ENCODE measurements around the gene DBNDD1. TPM values are rescaled to one million over a fixed set of nuclear protein-coding genes. Genes with fewer than 3 reads are reported as not detected.

The DBNDD1 gene
- total RNA-seq, 1 donor from 2014 or later: 7.0 TPM

GRCh38 chr16:90033387-90033786 is 14.1 kb upstream of the DBNDD1 start:
- intact Hi-C loops (cut with DNase I): no loop called here
- no peak for TF ChIP-seq CTCF (IDR thresholded peaks at IDR 0.05)
- no peak overlapping the region for H3K27ac ChIP-seq
- ATAC-seq (no peak), DNase-seq (no peak)
- peaks cover 26% of the 10 kb centered on the region for H3K36me3 ChIP-seq
- no peaks in the 10 kb centered on the region for H3K4me1 ChIP-seq
- no peaks in the 10 kb centered on the region for H3K27me3 ChIP-seq
- no peak overlapping the region for H3K4me3 ChIP-seq
- no peaks in the 10 kb centered on the region for H3K9me3 ChIP-seq

GRCh38 chr16:90032674-90033331 is 13.5 kb upstream of the DBNDD1 start:
- H3K27me3 ChIP-seq: no peaks in the 10 kb centered on the region
- no peak for DNase-seq
- intact Hi-C loops (cut with DNase I): no loop called here
- peak; percentile 5 for ATAC-seq
- H3K27ac ChIP-seq: no peak overlapping the region
- no peak for TF ChIP-seq CTCF (IDR thresholded peaks at IDR 0.05)
- H3K9me3 ChIP-seq: no peaks in the 10 kb centered on the region
- H3K36me3 ChIP-seq: peaks cover 20% of the 10 kb centered on the region
- H3K4me1 ChIP-seq: no peaks in the 10 kb centered on the region
- no peak overlapping the region for H3K4me3 ChIP-seq

- ATAC-seq: peak; percentile 54
These were observed 12.8 kb upstream of the DBNDD1 start for GRCh38 chr16:90031931-90032673.

GRCh38 chr16:90031186-90031930 is 12.1 kb upstream of the DBNDD1 start:
- H3K36me3 ChIP-seq: peaks cover 6% of the 10 kb centered on the region
- H3K4me3 ChIP-seq: no peak overlapping the region
- TF ChIP-seq CTCF (IDR thresholded peaks at IDR 0.05): no peak
- intact Hi-C loops (cut with DNase I): no loop called here
- peak; percentile 5 for ATAC-seq
- DNase-seq: no peak
- H3K9me3 ChIP-seq: no peaks in the 10 kb centered on the region
- no peak overlapping the region for H3K27ac ChIP-seq
- H3K4me1 ChIP-seq: no peaks in the 10 kb centered on the region
- H3K27me3 ChIP-seq: no peaks in the 10 kb centered on the region

More at GRCh38 chr16:90031931-90032673, 12.8 kb upstream of the DBNDD1 start:
- Histone ChIP-seq H3K36me3 (peaks cover 13% of the 10 kb centered on the region), H3K27me3 (no peaks in the 10 kb centered on the region), H3K9me3 (no peaks in the 10 kb centered on the region), H3K27ac (no peak overlapping the region), H3K4me1 (no peaks in the 10 kb centered on the region), H3K4me3 (no peak overlapping the region)
- intact Hi-C loops (cut with DNase I): no loop called here
- no peak for TF ChIP-seq CTCF (IDR thresholded peaks at IDR 0.05)
- no peak for DNase-seq

GRCh38 chr16:90028985-90029384 is 9.7 kb upstream of the DBNDD1 start:
- no peaks in the 10 kb centered on the region for H3K27me3 ChIP-seq
- no peaks in the 10 kb centered on the region for H3K4me1 ChIP-seq
- H3K36me3 ChIP-seq: no peaks in the 10 kb centered on the region
- no peak overlapping the region for H3K4me3 ChIP-seq
- H3K27ac ChIP-seq: no peak overlapping the region
- ATAC-seq (peak; percentile 15), DNase-seq (no peak)
- no peak for TF ChIP-seq CTCF (IDR thresholded peaks at IDR 0.05)
- H3K9me3 ChIP-seq: no peaks in the 10 kb centered on the region
- intact Hi-C loops (cut with DNase I): no loop called here
